Measurements from ENCODE around the gene ZNF578. TPM values are rescaled to one million over a fixed set of nuclear protein-coding genes. Genes with fewer than 3 reads are reported as not detected.
"Not testable (repeated sequence)": the region's sequence is repeated elsewhere in the genome, so short reads cannot be mapped to it uniquely, and the experiment has no call there.

Gene ZNF578
- total RNA-seq, 2 donors from 2014 or later = 1.5 to 1.6 TPM

- Histone ChIP-seq H3K4me3 (peak overlapping the region; percentile 49 to 60), H3K9me3 (no peaks in the 10 kb centered on the region), H3K27ac (peak overlapping the region; percentile 71 to 83), H3K4me1 (peaks cover 0 to 13% of the 10 kb centered on the region in 2 donors), H3K27me3 (no peaks in the 10 kb centered on the region), H3K36me3 (peaks cover 5% of the 10 kb centered on the region)
- TF ChIP-seq CTCF (IDR thresholded peaks at IDR 0.05) = no peak
- DNase-seq (ENCODE audit: low spot score) = no peak
These were observed 83.1 kb downstream of the ZNF578 start for GRCh38 chr19:52536448-52536800.

DNA sequence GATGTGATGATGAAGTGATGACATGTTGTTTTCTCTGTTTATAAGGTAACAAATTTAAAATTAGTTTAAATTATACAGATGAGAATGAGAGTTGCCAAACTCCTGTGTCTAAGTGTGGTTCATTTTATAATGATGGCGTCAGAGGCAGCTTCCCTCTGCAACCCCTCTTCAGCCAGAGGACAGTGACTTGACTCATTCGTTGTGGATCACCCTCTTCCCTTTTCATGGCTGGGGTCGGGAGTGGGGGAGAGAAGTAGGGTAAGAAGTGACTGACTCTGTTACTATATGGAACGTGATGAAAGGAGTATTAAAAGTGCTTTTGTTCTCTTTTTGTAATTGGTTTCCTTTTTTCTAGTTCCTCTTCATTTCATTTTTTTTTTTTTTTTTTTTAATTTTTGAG is 85.5 kb downstream of the ZNF578 start:
- H3K27ac ChIP-seq; H3K36me3 ChIP-seq; H3K4me3 ChIP-seq; DNase-seq (ENCODE audit: low spot score); H3K9me3 ChIP-seq; H3K27me3 ChIP-seq: not testable (repeated sequence)
- H3K4me1 ChIP-seq = peaks cover 0 to 13% of the 10 kb centered on the region in 2 donors

GRCh38 chr19:52541176-52541575 is 87.8 kb downstream of the ZNF578 start:
- H3K4me3 ChIP-seq; DNase-seq (ENCODE audit: low spot score); H3K27me3 ChIP-seq; H3K27ac ChIP-seq; H3K9me3 ChIP-seq; H3K4me1 ChIP-seq: not testable (repeated sequence)
- peaks cover 17% of the 10 kb centered on the region for H3K36me3 ChIP-seq

- Histone ChIP-seq H3K27me3 (no peaks in the 10 kb centered on the region), H3K4me3 (no peak overlapping the region), H3K9me3 (no peaks in the 10 kb centered on the region), H3K4me1 (no peaks in the 10 kb centered on the region), H3K36me3 (peaks cover 17% of the 10 kb centered on the region), H3K27ac (no peak overlapping the region)
- no peak for DNase-seq (ENCODE audit: low spot score)
- TF ChIP-seq CTCF (IDR thresholded peaks at IDR 0.05) = no peak
These were observed 88.3 kb downstream of the ZNF578 start for GRCh38 chr19:52541608-52542007.

DNA sequence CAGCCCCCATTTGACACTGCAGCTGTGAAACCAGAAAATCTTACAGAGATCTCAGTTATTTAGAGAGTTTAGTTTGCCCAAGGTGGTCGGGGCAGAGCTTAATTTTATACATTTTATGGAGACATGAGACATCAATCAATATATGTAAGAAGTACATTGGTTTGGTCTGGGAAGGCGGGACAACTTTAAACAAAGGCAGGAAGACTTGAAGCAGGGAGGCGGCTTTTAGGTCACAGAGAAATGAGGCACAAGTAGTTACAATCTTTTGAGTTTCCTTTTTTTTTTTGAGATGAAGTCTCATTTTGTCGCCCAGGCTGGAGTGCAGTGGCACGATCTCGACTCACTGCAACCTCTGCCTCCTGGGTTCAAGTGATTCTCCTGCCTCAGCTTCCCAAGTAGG is 89.2 kb downstream of the ZNF578 start:
- not testable (repeated sequence) for H3K27ac ChIP-seq

DNA sequence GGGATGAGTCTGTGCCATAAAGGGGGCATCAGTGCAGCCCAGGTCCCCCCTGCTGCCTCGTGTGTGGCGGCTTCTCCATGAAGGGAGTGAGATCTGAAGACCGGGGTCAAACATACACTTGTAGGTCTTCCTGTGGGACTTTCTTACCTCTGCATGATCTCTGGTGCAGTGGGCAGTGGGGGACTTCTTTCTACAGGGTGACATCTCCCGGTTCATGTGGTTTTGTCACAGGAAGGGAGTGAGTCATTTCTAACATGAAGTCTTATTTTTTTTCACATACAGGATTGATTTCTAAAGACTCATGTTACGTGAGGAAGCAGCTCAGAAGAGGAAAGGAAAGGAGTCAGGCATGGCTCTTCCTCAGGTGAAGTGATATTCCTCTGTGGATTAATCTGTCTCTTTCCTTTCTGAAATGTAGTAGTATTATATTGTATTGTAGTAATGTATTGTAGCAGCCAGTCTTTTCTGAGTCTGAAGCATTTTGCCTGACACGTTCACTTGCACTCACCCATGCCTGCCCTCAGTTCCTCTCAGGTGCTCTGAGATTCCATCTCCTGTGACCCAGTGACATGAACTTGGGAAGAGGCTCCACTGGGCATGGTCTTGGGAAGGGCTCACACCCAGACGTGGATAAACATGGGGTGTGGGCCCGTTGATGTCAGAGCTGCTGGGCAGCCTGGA is 89.8 kb downstream of the ZNF578 start:
- Histone ChIP-seq H3K27ac (no peak overlapping the region), H3K27me3 (no peaks in the 10 kb centered on the region), H3K9me3 (no peaks in the 10 kb centered on the region), H3K4me3 (no peak overlapping the region), H3K4me1 (no peaks in the 10 kb centered on the region), H3K36me3 (peaks cover 27% of the 10 kb centered on the region)
- no peak for DNase-seq (ENCODE audit: low spot score)
- TF ChIP-seq CTCF (IDR thresholded peaks at IDR 0.05) = no peak

More for the DNA sequence above, 89.2 kb downstream of the ZNF578 start:
- H3K4me3 ChIP-seq; H3K9me3 ChIP-seq; DNase-seq (ENCODE audit: low spot score); H3K4me1 ChIP-seq; H3K27me3 ChIP-seq: not testable (repeated sequence)
- H3K36me3 ChIP-seq = peaks cover 21% of the 10 kb centered on the region

DNA sequence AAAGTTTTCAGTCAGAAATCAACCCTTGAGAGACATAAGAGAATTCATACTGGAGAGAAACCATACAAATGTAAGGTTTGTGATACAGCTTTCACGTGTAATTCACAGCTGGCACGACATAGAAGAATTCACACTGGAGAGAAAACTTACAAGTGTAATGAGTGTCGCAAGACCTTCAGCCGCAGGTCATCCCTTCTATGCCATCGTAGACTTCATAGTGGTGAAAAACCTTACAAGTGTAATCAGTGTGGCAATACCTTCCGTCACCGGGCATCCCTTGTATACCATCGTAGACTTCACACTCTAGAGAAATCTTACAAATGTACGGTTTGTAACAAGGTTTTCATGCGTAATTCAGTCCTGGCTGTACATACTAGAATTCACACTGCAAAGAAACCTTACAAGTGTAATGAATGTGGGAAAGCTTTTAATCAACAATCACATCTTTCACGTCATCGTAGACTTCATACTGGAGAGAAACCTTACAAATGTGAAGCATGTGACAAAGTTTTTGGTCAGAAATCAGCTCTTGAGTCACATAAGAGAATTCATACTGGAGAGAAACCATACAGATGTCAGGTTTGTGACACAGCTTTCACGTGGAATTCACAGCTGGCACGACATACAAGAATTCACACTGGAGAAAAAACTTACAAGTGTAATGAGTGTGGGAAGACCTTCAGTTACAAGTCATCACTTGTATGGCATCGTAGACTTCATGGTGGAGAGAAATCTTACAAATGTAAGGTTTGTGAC is 101.0 kb downstream of the ZNF578 start:
- no peak overlapping the region for H3K27ac ChIP-seq
- H3K36me3 ChIP-seq = peaks cover 68% of the 10 kb centered on the region
- no peak for DNase-seq (ENCODE audit: low spot score)
- no peak for TF ChIP-seq CTCF (IDR thresholded peaks at IDR 0.05)
- no peak overlapping the region for H3K4me3 ChIP-seq
- H3K9me3 ChIP-seq = peaks cover 21 to 77% of the 10 kb centered on the region in 2 donors
- H3K4me1 ChIP-seq = no peaks in the 10 kb centered on the region
- no peaks in the 10 kb centered on the region for H3K27me3 ChIP-seq
